RWPE2 (cell line): Measurements from ENCODE around the gene ZNF226.
"Not testable (repeated sequence)": the region's sequence is repeated elsewhere in the genome, so short reads cannot be mapped to it uniquely, and the experiment has no call there.

Experiments
- ATAC-seq: fragments of 200-7000 bp; cut with Tn5 transposase; 3 replicates; pipeline ENCODE4 v1.9.1; 2021; ENCODE audit warnings: low read depth
- DNase-seq: peaks from one replicate; pipeline ENCODE4 v3.0.0-alpha.2; 2020; ENCODE audit warnings: low spot score
- H3K27ac ChIP-seq: fragments of 450-650 bp; 2 replicates; pipeline ENCODE4 v1.5.1; 2017; ENCODE audit warnings: mild to moderate bottlenecking; ENCODE audit not compliant: poor library complexity, severe bottlenecking
- H3K27me3 ChIP-seq: fragments of 250-450 bp; sonication (Bioruptor Pico); 2 replicates; pipeline ENCODE4 v1.5.1; 2021; ENCODE audit warnings: mild to moderate bottlenecking, moderate library complexity; ENCODE audit not compliant: insufficient read depth, poor library complexity, severe bottlenecking
- H3K36me3 ChIP-seq: fragments of 250-450 bp; sonication (Bioruptor Pico); 2 replicates; pipeline ENCODE4 v1.5.1; 2020; ENCODE audit warnings: low read depth, mild to moderate bottlenecking, moderate library complexity
- H3K4me1 ChIP-seq: fragments of 250-450 bp; sonication (Bioruptor Pico); 2 replicates; pipeline ENCODE4 v1.5.1; 2021; ENCODE audit warnings: mild to moderate bottlenecking, moderate library complexity; ENCODE audit not compliant: insufficient read depth, poor library complexity, severe bottlenecking
- H3K4me3 ChIP-seq: fragments of 250-450 bp; sonication (Bioruptor Pico); 2 replicates; pipeline ENCODE4 v1.5.1; 2021; ENCODE audit warnings: mild to moderate bottlenecking, moderate library complexity; ENCODE audit not compliant: severe bottlenecking
- H3K9me3 ChIP-seq: fragments of 250-450 bp; sonication (Bioruptor Pico); 2 replicates; pipeline ENCODE4 v1.5.1; 2021; ENCODE audit warnings: mild to moderate bottlenecking, moderate library complexity; ENCODE audit not compliant: severe bottlenecking
- TF ChIP-seq, protein P1 (sequence below): fragments of 450-650 bp; IDR thresholded peaks from one replicate; pipeline ENCODE4 v1.5.1; 2017; ENCODE audit warnings: mild to moderate bottlenecking, moderate library complexity; ENCODE audit not compliant: poor library complexity, severe bottlenecking

Gene ZNF226

GRCh38 chr19:44207126-44207803, 42.4 kb downstream of the ZNF226 start:
- H3K27ac ChIP-seq: peak overlapping the region; percentile 30
- TF ChIP-seq, protein P1, sequence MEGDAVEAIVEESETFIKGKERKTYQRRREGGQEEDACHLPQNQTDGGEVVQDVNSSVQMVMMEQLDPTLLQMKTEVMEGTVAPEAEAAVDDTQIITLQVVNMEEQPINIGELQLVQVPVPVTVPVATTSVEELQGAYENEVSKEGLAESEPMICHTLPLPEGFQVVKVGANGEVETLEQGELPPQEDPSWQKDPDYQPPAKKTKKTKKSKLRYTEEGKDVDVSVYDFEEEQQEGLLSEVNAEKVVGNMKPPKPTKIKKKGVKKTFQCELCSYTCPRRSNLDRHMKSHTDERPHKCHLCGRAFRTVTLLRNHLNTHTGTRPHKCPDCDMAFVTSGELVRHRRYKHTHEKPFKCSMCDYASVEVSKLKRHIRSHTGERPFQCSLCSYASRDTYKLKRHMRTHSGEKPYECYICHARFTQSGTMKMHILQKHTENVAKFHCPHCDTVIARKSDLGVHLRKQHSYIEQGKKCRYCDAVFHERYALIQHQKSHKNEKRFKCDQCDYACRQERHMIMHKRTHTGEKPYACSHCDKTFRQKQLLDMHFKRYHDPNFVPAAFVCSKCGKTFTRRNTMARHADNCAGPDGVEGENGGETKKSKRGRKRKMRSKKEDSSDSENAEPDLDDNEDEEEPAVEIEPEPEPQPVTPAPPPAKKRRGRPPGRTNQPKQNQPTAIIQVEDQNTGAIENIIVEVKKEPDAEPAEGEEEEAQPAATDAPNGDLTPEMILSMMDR: no peak

GRCh38 chr19:44212250-44212865, 47.5 kb downstream of the ZNF226 start, which contains the start of gene ZNF227:
TSS of gene ZNF227 (plus strand) at chr19:44212532. CDS start at chr19:44217793, 5,261 bp downstream.
- DNase-seq (peak; percentile 90), ATAC-seq (peak; percentile 96)
- H3K4me3 ChIP-seq: peak within 1 kb of the TSS; percentile 75
- H3K27ac ChIP-seq: peak within 1 kb of the TSS; percentile 53
- no peaks in the 10 kb centered on the region for H3K9me3 ChIP-seq
- H3K27me3 ChIP-seq: no peaks in the 10 kb centered on the region
- H3K4me1 ChIP-seq: peaks cover 15% of the 10 kb centered on the region
- TF ChIP-seq, protein P1: no peak
- peaks cover 26% of the 10 kb centered on the region for H3K36me3 ChIP-seq

More at GRCh38 chr19:44207126-44207803, 42.4 kb downstream of the ZNF226 start:
- Histone ChIP-seq H3K4me1 (peaks cover 6% of the 10 kb centered on the region), H3K36me3 (no peaks in the 10 kb centered on the region), H3K9me3 (no peaks in the 10 kb centered on the region), H3K27me3 (no peaks in the 10 kb centered on the region), H3K4me3 (peak overlapping the region; percentile 45)
- ATAC-seq (peak; percentile 96), DNase-seq (peak; percentile 95)

DNA sequence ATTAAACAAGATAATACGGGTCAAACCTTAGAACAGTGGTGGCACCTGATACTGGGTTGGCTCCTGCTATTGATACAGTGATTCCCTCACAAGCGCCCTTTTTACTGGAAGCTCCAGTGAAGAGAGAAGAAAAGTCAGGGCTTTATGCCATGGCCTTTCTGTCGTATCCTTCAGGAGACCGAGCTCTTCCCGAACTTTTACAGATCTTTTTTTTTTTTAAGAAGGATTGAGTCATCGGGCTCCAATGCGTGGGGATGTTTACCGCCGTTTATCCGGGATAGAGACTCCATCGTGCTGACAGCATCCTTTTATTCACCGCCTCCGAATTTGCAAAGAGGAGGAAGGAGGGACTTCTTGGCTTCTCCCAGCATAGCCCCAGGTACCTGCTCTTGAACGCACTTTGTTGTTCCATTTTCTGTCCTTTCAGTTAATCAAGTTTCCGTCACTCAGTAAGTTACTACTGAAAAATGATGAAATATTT, 48.0 kb downstream of the ZNF226 start:
- H3K27ac ChIP-seq: peak overlapping the region; percentile 53
- H3K9me3 ChIP-seq: no peaks in the 10 kb centered on the region
- no peak for DNase-seq
- peak; percentile 13; the same call in 1 of the 3 replicates for ATAC-seq
- TF ChIP-seq, protein P1: no peak
- H3K4me3 ChIP-seq: peak overlapping the region; percentile 75
- no peaks in the 10 kb centered on the region for H3K27me3 ChIP-seq
- peaks cover 32% of the 10 kb centered on the region for H3K36me3 ChIP-seq
- peaks cover 15% of the 10 kb centered on the region for H3K4me1 ChIP-seq

DNA sequence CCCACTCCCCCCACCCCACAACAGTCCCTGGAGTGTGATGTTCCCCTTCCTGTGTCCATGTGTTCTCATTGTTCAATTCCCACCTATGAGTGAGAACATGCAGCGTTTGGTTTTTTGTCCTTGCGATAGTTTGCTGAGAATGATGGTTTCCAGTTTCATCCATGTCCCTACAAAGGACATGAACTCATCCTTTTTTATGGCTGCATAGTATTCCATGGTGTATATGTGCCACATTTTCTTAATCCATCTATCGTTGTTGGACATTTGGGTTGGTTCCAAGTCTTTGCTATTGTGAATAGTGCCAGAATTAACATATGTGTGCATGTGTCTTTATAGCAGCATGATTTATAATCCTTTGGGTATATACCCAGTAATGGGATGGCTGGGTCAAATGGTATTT, 55.0 kb downstream of the ZNF226 start:
- H3K9me3 ChIP-seq, H3K27ac ChIP-seq, DNase-seq, H3K4me1 ChIP-seq, H3K27me3 ChIP-seq, H3K4me3 ChIP-seq, ATAC-seq: not testable (repeated sequence)
- H3K36me3 ChIP-seq: peaks cover 50% of the 10 kb centered on the region

GRCh38 chr19:44220761-44221160, 55.9 kb downstream of the ZNF226 start:
- not testable (repeated sequence) for H3K4me1 ChIP-seq, H3K9me3 ChIP-seq, H3K27me3 ChIP-seq, H3K27ac ChIP-seq, H3K4me3 ChIP-seq, ATAC-seq, DNase-seq
- peaks cover 46% of the 10 kb centered on the region for H3K36me3 ChIP-seq

- peaks cover 42% of the 10 kb centered on the region for H3K36me3 ChIP-seq
- DNase-seq, ATAC-seq, H3K4me3 ChIP-seq, H3K9me3 ChIP-seq, H3K27me3 ChIP-seq, H3K4me1 ChIP-seq, H3K27ac ChIP-seq: not testable (repeated sequence)
Measured at GRCh38 chr19:44221291-44221690, 56.4 kb downstream of the ZNF226 start.
